AG08395 (cell line): ENCODE results near the gene NOLC1.
"Not testable (repeated sequence)": the region's sequence is repeated elsewhere in the genome, so short reads cannot be mapped to it uniquely, and the experiment has no call there.

Source experiments
- DNase-seq: peaks from one replicate; pipeline ENCODE4 v3.0.0; 2012; ENCODE audit warnings: mixed read lengths, low spot score

Gene NOLC1

DNA sequence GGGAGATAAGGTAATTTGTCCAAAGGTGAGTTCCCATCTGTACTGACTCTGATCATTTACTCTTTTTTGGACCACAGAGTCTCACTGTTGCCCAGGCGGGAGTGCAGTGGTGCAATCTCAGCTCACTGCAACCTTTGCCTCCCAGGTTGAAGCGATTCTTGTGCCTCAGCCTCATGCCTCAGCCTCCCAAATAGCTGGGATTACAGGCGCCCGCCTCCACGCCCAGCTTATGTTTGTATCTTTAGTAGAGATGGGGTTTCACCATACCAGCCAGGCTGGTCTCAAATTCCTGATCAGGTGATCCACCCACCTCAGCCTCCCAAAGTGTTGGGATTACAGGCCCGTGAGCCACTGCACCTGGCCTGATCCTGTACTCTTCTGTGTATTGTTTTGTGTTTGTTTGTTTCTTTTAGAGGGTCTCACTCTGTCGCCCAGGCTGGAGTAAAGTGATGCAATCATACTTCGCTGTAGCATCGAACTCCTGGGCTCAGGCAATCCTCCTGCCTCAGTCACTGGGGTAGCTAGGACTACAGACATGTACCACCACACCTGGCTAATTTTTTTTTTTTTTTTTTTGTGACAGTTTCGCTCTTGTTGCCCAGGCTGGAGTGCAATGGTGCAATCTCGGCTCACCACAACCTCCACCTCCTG, 2.4 kb downstream of the NOLC1 start:
- DNase-seq, result no peak

DNA sequence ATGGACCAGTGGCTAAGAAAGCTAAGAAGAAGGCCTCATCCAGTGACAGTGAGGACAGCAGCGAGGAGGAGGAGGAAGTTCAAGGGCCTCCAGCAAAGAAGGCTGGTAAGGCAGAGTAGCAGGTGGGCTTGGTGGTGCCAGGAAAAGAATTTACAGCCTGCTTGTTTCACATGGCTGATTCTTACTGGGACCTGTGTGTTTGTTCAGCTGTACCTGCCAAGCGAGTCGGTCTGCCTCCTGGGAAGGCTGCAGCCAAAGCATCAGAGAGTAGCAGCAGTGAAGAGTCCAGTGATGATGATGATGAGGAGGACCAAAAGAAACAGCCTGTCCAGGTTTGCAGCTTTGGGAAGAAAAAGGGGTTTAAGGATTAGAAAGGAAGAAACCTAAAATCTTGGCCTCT, 5.0 kb downstream of the NOLC1 start:
- no peak for DNase-seq

DNA sequence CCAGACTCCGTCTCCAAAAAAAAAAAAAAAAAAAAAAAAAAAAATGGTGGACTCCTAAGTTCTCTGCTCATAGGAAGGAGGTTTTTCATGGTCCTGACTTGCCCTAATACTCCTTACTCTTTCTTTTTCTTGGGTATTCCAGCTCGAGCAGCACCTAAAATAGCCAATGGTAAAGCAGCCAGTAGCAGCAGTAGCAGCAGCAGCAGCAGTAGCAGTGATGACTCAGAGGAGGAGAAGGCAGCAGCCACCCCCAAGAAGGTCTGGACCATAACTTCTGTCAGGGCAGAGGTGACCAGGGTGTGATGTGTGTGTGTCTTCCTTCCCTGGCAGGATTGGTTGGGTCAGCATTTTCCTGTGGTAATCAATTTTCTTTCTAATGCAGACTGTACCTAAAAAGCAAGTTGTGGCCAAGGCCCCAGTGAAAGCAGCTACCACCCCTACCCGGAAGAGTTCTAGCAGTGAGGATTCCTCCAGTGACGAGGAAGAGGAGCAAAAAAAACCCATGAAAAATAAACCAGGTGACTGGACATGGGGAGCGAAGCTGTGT, 6.9 kb downstream of the NOLC1 start:
- peak; percentile 30 for DNase-seq

DNA sequence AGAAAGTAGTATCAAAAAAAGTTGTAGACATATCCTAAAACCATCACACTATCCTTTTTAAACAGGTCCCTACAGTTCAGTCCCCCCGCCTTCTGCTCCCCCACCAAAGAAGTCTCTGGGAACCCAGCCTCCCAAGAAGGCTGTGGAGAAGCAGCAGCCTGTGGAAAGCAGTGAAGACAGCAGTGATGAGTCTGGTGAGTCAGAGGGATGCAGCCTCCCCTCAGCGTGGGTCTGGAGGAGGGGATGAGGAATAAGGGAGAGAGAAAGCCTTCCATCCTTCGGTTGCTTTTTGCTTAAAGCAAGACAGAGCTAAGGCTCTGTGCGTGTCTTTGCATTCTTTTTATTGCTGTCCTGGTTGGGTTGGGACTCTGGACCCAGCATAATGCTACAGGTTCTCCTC, 7.6 kb downstream of the NOLC1 start:
- no peak for DNase-seq

DNA sequence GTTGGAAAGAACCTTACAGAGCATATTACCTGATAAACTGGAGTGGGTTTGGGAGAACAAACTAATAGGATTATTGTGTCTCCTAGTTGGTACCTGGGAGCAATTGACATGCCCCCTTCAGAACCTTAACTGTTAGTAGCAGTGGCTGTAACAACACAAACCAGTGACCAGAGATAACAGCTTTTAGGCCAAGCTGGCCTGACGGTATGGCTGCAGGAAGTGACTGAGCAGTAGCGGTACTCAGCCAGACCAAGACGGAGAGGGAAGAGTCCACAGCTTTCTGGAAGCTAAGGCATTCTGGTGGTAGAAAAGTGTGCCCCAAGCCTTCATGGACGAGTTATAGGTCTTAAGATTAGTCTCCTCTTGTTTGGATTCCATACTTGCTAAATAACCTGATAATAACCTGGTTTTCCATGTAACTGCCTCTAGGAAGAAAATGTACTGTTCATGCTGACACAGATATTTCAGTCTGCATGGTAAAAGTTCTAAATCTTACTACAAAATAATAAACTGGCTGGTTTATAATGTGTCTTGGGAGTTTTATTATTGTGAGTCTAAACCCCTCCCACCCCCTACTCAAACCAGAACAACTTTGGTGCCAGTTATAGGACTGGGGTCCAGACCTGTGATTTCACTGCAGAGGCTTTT, 11.3 kb downstream of the NOLC1 start:
- DNase-seq, result no peak

DNA sequence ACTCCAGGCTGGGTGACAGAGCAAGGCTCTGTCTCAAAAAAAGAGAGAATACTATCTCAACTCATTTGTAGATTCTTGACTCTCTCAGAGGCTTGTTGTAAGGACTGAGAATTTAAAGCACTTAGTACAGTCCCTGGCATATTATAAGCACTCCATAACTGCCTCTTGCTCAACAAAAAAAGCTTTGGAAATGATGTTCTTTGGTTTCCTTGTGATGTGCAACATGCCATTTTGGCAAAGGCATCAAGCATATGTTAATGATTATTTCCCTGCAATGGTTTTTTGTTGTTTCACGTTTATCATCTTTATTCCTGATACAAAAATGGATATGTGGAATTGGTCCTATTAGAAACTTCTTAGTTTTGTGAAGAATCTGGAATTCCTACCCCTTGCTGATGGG, 15.7 kb downstream of the NOLC1 start:
- DNase-seq, result peak; percentile 29

DNA sequence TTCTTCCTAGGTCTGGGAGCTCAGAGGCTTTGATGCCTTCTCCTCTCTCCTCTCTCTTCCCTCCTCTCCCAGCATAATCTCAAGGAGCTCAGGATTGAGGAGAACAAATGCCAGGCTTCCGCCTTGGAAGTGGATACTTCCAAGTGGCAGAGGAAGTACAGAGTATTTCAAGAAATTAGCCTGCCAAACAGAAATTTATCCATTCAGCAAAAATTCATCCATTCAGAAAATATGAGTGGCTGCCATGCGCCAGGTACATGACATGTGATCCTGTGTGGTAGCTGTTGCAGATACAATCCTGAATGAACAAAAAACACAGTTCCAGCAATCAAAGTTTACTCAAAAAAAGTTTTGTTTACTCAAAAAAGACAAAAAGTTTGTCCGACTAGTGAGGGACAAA, 18.4 kb downstream of the NOLC1 start:
- DNase-seq, result no peak

DNA sequence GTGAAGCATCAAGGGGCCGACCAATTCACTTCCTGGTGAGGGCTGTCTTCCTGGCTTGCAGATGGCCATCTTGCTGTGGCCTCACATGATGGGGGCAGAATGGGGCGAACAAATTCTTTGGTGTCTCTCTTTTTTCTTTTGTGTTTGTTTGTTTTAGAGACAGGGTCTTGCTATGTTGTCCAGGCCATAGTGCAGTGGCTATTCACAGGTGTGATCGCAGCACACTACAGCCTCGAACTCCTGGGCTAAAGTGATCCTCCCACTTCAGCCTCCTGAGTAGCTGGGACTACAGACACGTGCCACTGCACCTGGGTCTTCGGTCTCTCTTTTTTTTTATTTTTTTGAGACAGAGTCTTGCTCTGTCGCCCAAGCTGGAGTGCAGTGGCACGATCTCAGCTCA, 20.1 kb downstream of the NOLC1 start:
- no peak for DNase-seq

DNA sequence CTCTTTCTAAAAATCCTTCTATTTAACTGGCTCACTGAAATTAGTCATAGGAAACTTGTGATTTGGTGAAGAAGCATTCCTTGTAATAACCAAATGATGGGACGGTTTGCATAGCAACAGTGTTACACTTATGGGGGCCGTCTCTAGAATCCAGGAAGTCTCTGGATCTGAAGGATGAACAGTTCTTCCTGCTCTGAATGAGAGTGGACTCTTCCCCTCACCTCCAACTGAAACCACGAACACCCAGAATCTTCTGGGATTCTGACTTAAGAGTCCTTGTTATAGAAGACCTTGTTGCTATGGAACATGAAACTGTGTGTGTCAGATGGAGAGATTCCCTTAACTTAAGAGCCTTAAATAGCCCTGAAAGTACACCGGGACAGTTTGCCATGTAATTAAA, 23.2 kb downstream of the NOLC1 start:
- peak; percentile 51 for DNase-seq

DNA sequence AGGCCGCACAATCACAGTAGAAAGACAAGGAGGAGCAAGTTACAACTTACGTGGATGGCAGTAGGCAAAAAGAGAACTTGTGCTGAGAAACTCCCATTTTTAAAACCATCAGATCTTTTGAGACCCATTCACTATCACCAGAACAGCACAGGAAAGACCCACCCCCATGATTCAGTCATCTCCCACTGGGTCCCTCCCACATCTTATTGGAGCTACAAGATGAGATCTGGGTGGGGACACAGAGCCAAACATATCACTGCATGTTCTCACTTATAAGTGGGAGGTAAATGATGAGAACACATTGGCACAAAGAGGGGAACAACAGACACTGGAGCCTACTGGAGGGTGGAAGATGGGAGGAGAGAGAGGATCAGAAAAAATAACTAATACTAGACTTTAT, 32.4 kb downstream of the NOLC1 start:
- no peak for DNase-seq

DNA sequence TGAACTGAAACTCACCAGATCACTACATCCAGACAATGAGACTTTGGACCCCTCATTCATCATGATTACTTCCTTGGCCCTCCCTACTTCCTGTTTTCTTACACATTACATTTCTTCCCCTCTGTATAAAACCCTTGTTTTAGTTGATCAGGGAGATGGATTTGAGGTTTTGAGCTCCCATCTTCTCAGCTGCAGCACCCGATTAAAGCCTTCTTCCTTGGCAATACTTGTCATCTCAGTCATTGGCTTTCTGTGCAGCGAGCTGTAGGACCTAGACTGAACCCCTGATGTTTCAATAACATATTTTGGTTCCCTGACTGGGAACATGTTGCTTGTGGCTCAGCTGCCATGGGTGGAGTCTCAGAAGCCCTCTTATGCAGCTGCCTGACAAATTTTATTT, 33.1 kb downstream of the NOLC1 start:
- DNase-seq, result no peak

DNA sequence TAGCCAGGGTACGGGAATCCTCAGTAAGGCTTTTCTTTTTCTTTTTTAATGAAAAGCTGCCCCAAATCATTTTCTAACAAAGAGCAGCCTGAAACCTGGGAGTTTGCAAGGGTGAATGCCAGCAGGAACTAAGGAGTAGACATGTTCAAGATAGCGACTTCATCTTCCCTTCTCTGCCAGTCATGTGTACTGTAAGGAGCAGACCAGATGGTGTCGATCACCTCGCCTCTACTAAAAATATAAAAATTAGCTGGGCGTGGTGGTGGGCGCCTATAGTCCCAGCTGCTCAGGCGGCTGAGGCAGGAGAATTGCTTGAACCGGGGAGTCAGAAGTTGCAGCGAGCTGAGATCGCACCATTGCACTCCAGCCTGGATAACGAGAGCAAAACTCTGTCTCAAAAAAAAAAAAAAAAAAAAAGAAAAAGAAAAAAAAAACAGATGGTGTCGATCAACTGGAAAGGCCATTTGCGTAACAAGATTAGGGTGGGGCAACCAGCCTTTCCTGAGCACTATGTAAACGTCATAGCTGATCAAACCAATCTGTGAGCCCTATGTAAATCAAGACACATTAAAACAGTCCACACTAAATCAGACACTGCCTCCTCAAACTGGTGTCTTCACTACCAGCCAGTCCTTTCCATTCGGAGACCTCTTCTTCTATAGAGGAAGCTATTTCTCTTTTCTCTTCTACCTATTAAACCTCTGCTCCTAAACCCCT, 33.8 kb downstream of the NOLC1 start:
- DNase-seq, result peak; percentile 28

DNA sequence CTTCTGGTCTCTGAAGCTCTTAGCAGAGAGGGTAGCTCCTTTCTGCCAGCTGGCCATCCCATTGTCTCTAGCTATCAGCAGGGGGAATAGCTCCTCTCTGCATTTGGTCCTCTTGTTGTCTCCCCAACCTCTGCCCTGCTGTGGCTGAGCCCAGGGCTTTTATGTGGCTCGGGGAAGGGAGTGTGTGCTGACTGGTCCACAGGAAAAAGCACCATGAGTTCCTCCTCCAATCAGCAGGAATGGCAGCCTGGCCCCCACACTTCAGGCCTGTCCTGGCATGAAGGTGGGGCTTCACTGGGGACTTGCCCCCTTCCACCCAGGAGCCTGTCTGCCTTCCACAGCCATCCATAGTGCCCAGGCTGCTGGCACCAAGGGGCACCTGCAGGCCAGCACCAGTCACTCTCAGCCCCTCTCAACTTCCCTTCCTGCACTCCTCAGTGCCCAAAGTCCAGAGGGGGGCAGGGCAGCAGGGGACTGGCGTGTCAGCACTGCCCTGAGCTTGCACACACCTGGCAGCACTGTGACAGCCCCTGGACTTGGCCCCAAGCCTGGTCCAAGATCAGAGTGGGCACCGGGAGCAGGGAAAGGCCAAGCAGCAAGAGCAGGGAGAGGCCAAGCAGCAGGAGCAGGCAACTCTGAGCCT, 36.2 kb downstream of the NOLC1 start:
- DNase-seq, result no peak

DNA sequence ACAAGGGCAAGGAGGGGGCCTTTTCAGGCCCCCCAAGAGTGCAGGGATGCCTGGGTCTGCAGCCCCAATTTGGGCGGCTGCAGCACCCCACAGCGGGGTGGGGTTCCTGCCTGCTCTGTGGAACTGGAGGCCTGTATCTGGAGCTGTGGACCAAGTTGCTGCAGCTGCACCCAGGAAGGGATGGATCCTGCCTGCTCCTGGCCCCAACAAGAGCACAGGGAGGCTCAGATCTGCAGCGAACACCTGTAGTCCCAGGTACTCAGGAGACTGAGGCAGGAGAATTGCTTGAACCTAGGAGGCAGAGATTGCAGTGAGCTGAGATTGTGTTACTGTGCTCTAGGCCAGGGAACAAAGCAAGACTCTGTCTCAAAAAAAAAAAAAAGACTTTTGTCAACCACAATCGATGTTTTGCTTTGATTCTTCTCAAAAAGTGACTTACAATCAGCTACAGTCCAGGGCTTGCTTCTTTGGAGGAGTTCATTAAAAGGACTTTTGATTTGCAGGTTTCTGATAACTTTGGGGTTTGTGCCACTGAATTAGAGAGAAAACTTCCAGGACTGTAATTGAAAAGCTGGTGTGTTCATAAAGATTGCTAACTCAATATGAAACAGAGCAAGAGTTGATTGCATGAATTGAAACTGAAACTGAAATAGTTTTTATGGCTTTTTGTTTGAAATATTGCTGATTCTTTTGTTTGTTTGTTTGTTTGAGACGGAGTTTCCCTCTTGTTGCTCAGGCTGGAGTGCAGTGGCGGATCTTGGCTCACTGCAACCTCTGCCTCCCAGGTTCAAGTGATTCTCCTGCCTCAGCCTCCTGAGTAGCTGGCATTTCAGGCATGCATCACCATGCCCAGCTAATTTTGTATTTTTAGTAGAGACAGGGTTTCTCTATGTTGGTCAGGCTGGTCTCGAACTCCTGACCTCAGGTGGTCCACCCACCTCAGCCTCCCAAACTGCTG, 37.0 kb downstream of the NOLC1 start:
- not testable (repeated sequence) for DNase-seq

DNA sequence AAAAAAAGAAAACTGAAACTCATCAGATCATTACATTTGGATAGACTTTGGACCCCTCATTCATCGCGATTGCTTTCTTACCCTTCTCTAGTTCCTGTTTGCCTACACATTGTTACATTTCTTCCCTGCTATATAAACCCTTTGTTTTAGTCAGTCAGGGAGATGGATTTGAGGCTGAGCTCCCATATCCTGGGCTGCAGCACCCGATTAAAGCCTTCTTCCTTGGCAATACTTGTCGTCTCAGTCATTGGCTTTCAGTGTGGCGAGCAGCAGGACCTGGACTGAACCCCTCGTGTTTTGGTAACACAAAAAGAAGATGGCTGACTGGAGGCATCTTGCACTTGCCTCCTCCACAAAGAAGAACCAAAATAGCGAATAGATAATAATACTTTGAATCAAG, 39.8 kb downstream of the NOLC1 start:
- DNase-seq, result no peak

DNA sequence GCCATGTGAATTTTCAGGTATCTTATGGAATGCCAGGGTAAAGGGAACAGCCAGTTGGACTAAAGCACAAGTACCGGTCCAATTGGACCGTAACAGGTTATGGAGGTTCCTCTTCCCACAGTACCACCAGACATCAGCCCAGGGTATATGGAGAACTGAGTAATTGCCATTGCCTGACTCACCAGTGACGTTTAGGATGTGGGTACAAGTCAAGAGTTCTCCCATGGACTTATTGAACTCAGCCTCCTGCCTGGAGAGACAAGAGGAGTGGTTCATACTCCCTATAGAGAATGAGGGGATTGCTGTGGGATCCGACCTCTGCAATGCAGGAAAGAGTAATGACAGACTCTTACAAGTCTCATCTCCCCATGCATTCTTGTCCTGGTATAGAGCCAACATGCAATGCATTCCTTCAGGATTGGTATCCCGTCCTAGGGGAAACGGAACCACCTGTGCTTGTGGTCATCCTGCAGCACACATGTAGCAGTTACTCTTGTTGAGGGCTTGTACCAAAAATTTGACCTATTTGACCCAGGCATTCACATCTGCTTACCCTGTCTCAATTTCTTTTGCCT, 43.2 kb downstream of the NOLC1 start:
- no peak for DNase-seq

DNA sequence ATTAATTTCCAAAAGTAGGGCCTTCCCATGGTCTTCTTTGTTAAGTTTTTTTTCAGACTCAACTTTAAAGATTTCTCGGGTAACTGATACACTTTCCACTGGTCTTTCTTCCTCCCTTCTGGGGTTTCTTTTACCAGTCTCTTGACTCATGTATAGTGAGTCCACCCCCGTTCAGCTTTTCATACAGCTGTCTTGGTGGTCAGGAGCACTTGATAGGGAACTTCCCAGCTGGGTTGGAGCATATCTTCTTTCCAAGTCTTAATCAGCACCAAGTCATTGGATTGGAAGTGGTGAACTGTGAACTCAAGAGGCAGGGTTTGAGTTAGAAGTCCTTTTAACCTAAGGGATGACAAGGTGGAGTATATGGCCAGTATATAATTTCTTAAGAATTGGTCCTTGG, 44.7 kb downstream of the NOLC1 start:
- no peak for DNase-seq

DNA sequence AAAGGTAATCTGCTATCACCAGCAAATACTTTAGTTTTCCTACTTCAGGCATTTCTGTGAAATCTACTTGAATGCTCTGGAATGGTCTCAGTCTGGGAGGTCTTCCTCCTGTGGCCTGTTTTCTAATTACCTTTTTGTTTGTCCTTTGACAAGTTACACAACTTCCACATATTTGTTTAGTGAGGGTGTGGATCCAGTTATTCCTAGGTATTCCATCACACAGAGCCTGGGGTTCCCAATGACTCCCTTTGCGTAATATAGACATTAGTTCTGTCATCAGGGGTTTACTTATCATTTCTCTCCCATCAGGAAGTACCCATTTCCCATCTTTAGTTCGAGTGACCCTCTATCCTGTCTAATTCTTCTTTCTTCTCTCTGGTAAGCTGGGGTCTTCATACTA, 45.8 kb downstream of the NOLC1 start:
- no peak for DNase-seq

DNA sequence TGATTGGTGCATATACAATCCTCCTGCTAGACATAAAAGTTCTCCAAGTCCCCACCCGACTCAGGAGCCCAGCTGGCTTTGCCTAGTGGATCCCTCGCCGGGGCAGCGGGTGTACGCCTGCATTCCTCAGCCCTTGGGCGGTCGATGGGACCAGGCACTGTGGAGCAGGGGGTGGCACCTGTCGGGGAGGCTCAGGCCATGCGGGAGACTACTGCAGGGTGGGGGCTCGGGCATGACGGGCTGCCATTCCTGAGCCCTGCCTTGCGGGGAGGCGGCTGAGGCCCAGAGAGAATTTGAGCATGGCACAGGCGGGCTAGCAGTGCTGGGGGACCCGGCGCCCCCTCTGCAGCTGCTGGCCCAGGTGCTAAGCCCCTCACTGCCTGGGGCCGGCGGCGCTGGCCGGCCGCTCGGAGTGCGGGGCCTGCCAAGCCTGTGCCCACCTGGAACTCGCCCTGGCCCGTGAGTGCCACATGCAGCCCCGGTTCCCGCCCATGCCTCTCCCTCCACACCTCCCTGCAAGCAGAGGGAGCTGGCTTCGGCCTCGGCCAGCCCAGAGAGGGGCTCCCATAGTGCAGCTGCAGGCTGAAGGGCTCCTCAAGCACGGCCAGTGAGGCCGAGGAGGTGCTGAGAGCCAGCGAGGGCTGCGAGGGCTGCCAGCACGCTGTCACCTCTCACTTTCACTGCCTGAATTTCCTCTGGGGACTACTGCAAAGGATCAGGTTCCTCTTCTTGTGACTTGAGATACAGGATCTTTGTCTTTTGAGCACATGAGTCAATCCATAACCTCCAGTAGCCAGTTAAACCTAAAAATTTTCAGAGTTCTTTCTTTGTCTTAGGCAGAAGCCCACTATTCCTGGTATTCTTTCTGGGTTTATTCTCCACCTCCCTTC, 48.8 kb downstream of the NOLC1 start:
- DNase-seq, result no peak

DNA sequence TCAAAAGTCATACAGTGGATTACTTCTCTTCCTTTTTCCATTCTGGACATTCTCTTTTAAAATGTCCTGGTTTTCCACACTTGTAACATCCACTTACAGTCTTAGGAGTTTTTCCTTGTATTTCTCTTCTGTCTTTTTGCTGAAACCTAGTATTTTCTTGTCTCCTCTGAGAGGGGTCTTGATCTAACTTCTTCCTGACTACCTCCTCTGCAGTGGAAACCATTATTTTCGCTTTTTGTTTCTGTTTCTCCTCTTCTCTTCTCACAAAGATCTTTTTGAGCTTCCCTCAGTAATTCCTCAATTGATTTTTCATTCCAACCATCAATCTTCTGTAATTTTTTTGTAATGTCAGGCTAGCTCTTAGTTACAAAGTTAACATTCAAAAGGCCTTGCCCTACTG, 50.2 kb downstream of the NOLC1 start:
- DNase-seq, result no peak
